Measurements from ENCODE around the gene MYRFL.

MYRFL gene

GRCh38 chr12:69900720-69901131 is 75.7 kb downstream of the MYRFL start:
- Histone ChIP-seq H3K4me3 (ENCODE audit: low read length) (peak overlapping the region; percentile 29), H4K20me1 (ENCODE audit: control insufficient read depth, insufficient read depth, low read depth, low read length) (no peaks in the 10 kb centered on the region), H3K9me3 (ENCODE audit: control insufficient read depth, insufficient read depth, low read length) (no peaks in the 10 kb centered on the region), H3K27me3 (ENCODE audit: control insufficient read depth, low read length) (no peaks in the 10 kb centered on the region), H3K36me3 (ENCODE audit: control insufficient read depth, low read length) (peaks cover 16% of the 10 kb centered on the region), H3K27ac (ENCODE audit: low read depth, low read length) (peak overlapping the region; percentile 100), H3K4me2 (ENCODE audit: low read length) (peak overlapping the region; percentile 63), H3K4me1 (ENCODE audit: control insufficient read depth, low read length) (peaks cover 98% of the 10 kb centered on the region), H3K9me2 (replicated peaks; ENCODE audit: control insufficient read depth, low read length) (no peaks in the 10 kb centered on the region), H3K79me2 (ENCODE audit: control insufficient read depth, low read length) (0 out of 2 replicates have a peak, but pooled peaks cover 5% of the 10 kb centered on the region), H3F3A (ENCODE audit: control insufficient read depth, insufficient read depth) (peaks cover 39% of the 10 kb centered on the region)
- TF ChIP-seq, protein P1, sequence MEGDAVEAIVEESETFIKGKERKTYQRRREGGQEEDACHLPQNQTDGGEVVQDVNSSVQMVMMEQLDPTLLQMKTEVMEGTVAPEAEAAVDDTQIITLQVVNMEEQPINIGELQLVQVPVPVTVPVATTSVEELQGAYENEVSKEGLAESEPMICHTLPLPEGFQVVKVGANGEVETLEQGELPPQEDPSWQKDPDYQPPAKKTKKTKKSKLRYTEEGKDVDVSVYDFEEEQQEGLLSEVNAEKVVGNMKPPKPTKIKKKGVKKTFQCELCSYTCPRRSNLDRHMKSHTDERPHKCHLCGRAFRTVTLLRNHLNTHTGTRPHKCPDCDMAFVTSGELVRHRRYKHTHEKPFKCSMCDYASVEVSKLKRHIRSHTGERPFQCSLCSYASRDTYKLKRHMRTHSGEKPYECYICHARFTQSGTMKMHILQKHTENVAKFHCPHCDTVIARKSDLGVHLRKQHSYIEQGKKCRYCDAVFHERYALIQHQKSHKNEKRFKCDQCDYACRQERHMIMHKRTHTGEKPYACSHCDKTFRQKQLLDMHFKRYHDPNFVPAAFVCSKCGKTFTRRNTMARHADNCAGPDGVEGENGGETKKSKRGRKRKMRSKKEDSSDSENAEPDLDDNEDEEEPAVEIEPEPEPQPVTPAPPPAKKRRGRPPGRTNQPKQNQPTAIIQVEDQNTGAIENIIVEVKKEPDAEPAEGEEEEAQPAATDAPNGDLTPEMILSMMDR (IDR thresholded peaks at IDR 0.05; ENCODE audit: low read depth, low read length, poor library complexity, severe bottlenecking), result peak; percentile 89
- TF ChIP-seq EZH2phosphoT487 (IDR thresholded peaks at IDR 0.05; ENCODE audit: borderline replicate concordance, low read length), result no peak

GRCh38 chr12:69901221-69901905 is 76.3 kb downstream of the MYRFL start:
- Histone ChIP-seq H3K9me3 (ENCODE audit: control insufficient read depth, insufficient read depth, low read length) (no peaks in the 10 kb centered on the region), H4K20me1 (ENCODE audit: control insufficient read depth, insufficient read depth, low read depth, low read length) (no peaks in the 10 kb centered on the region), H3K9me2 (replicated peaks; ENCODE audit: control insufficient read depth, low read length) (no peaks in the 10 kb centered on the region), H3K4me2 (ENCODE audit: low read length) (peak overlapping the region; percentile 63), H3K27ac (ENCODE audit: low read depth, low read length) (peak overlapping the region; percentile 100), H3K79me2 (ENCODE audit: control insufficient read depth, low read length) (0 out of 2 replicates have a peak, but pooled peaks cover 5% of the 10 kb centered on the region), H3K4me3 (ENCODE audit: low read length) (peak overlapping the region; percentile 29), H3K4me1 (ENCODE audit: control insufficient read depth, low read length) (peaks cover 98% of the 10 kb centered on the region), H3K36me3 (ENCODE audit: control insufficient read depth, low read length) (peaks cover 16% of the 10 kb centered on the region), H3K27me3 (ENCODE audit: control insufficient read depth, low read length) (no peaks in the 10 kb centered on the region), H3F3A (ENCODE audit: control insufficient read depth, insufficient read depth) (peaks cover 44% of the 10 kb centered on the region)
- TF ChIP-seq, protein P1 (IDR thresholded peaks at IDR 0.05; ENCODE audit: low read depth, low read length, poor library complexity, severe bottlenecking), result no peak
- TF ChIP-seq EZH2phosphoT487 (IDR thresholded peaks at IDR 0.05; ENCODE audit: borderline replicate concordance, low read length), result no peak

DNA sequence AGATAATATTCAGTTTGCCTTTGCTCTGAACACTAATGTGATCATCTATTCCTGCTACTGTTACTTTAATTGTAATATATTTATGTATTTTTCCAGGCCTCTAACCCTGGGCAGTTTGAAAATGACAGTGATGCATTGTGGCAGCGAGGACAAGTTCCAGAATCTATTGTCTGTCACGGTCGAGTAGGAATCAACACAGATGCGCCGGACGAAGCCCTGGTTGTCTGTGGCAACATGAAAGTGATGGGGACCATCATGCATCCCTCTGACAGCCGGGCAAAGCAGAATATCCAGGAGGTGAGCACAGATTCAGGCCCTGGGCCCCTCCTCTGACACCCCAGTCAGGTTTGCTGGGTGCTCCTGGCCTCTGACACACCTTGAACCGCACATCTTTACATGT is 78.5 kb downstream of the MYRFL start:
- H3F3A ChIP-seq (ENCODE audit: control insufficient read depth, insufficient read depth), result peaks cover 62% of the 10 kb centered on the region
- TF ChIP-seq, protein P1 (IDR thresholded peaks at IDR 0.05; ENCODE audit: low read depth, low read length, poor library complexity, severe bottlenecking), result no peak
- no peak for TF ChIP-seq EZH2phosphoT487 (IDR thresholded peaks at IDR 0.05; ENCODE audit: borderline replicate concordance, low read length)
- 0 out of 2 replicates have a peak, but pooled peaks cover 5% of the 10 kb centered on the region for H3K79me2 ChIP-seq (ENCODE audit: control insufficient read depth, low read length)
- peak overlapping the region; percentile 54 for H3K4me3 ChIP-seq (ENCODE audit: low read length)
- H3K36me3 ChIP-seq (ENCODE audit: control insufficient read depth, low read length), result peaks cover 32% of the 10 kb centered on the region
- H3K27me3 ChIP-seq (ENCODE audit: control insufficient read depth, low read length), result no peaks in the 10 kb centered on the region
- H3K4me2 ChIP-seq (ENCODE audit: low read length), result peak overlapping the region; percentile 96
- peaks cover 99% of the 10 kb centered on the region for H3K4me1 ChIP-seq (ENCODE audit: control insufficient read depth, low read length)
- H3K27ac ChIP-seq (ENCODE audit: low read depth, low read length), result peak overlapping the region; percentile 100
- no peaks in the 10 kb centered on the region for H4K20me1 ChIP-seq (ENCODE audit: control insufficient read depth, insufficient read depth, low read depth, low read length)
- no peaks in the 10 kb centered on the region for H3K9me3 ChIP-seq (ENCODE audit: control insufficient read depth, insufficient read depth, low read length)
- no peaks in the 10 kb centered on the region for H3K9me2 ChIP-seq (replicated peaks; ENCODE audit: control insufficient read depth, low read length)

All from DOHH2 (cell line).